ENCODE measurements around the gene TMEM185A. TPM values are rescaled to one million over a fixed set of nuclear protein-coding genes. Genes with fewer than 3 reads are reported as not detected.
"Not testable (repeated sequence)": the region's sequence is repeated elsewhere in the genome, so short reads cannot be mapped to it uniquely, and the experiment has no call there.

The TMEM185A gene
- total and polyA plus RNA-seq, 2 experiments from 2014 or later = 14.7 to 15.3 TPM

DNA sequence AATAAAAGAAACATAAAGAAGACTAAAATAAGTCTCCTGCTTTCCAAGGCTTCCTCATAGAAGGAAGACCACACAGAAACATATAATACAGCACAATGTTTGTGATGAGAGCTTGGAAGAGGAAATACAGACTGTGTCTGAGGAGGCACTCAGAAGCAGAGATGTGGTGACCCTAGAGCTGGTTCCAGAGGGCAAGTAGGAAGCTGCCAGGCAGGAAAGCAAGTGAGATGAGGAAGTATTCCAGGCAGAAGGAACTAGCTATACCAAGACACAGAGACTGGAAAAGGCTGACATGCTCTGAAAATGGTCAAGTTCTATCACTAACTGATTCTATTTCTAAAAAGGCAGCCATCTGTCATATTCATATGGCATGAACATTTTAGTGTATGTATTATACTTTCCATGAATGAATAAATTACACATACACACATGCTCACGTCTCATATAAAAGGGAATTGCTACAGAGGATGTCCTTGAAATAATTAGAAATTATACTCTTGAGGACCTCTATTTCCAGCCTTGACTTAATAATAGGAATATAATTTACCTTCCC lies 19.9 kb downstream of the TMEM185A start:
- Histone ChIP-seq H2AFZ (no peak overlapping the region), H3K9me3 (ENCODE audit: low read depth) (no peaks in the 10 kb centered on the region), H4K20me1 (ENCODE audit: insufficient read depth) (no peaks in the 10 kb centered on the region), H3K4me2 (ENCODE audit: unreplicated experiment) (no peak overlapping the region), H3F3A (ENCODE audit: insufficient read depth) (no peaks in the 10 kb centered on the region), H3K27me3 (replicated peaks; ENCODE audit: insufficient read depth) (no peaks in the 10 kb centered on the region), H3K4me3 (no peak overlapping the region), H3K27ac (no peak overlapping the region), H3K9ac (no peak overlapping the region), H3K79me2 (ENCODE audit: insufficient read depth) (peaks cover 45% of the 10 kb centered on the region), H3K9me2 (ENCODE audit: insufficient read depth) (no peaks in the 10 kb centered on the region), H3K4me1 (ENCODE audit: insufficient read depth) (no peaks in the 10 kb centered on the region), H3K36me3 (ENCODE audit: low read depth) (no peaks in the 10 kb centered on the region)
- DNase-seq = no peak
- WGBS, 2 experiments (ENCODE audit: low coverage in 1 of 2, low lambda C conversion rate in 2 of 2, missing lambda C conversion rate in 2 of 2) = 80 to 100% methylated on average over 1 of the region's 1 CpG
- TF ChIP-seq EZH2phosphoT487 (IDR thresholded peaks at IDR 0.05; ENCODE audit: insufficient read depth, low read depth) (no peak), EZH2 (IDR thresholded peaks at IDR 0.05; ENCODE audit: insufficient read depth, poor library complexity, severe bottlenecking) (no peak)
- in situ Hi-C loops (cut with MboI) = no loop called here

DNA sequence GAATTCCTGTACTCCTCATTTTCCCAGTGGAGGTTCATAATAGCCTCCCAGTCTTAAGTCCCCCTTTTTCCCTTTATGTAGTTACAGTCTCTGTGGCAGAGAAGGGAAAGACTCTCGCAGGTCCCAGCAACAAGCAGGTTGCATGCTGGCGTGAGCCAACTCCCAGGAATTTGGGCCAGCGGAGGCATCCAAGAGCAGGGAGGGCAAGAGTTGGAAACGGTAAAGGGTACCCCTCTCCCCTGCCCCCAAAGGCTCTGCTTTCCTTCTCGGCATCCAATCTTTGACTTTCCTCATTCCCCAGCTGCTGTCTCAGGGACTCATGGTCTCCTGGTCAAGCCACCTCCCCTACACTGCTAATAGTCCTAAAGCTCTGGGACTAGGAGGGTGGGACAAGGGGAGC lies 21.1 kb downstream of the TMEM185A start:
- Histone ChIP-seq H3F3A (ENCODE audit: insufficient read depth) (no peaks in the 10 kb centered on the region), H3K36me3 (ENCODE audit: low read depth) (no peaks in the 10 kb centered on the region), H3K4me1 (ENCODE audit: insufficient read depth) (no peaks in the 10 kb centered on the region), H3K4me3 (no peak overlapping the region), H3K4me2 (ENCODE audit: unreplicated experiment) (no peak overlapping the region), H2AFZ (no peak overlapping the region), H3K27ac (no peak overlapping the region), H3K79me2 (ENCODE audit: insufficient read depth) (peaks cover 33% of the 10 kb centered on the region), H4K20me1 (ENCODE audit: insufficient read depth) (no peaks in the 10 kb centered on the region), H3K9me2 (ENCODE audit: insufficient read depth) (no peaks in the 10 kb centered on the region), H3K27me3 (replicated peaks; ENCODE audit: insufficient read depth) (no peaks in the 10 kb centered on the region), H3K9me3 (ENCODE audit: low read depth) (no peaks in the 10 kb centered on the region), H3K9ac (no peak overlapping the region)
- WGBS, 2 experiments (ENCODE audit: low coverage in 1 of 2, low lambda C conversion rate in 2 of 2, missing lambda C conversion rate in 2 of 2) = 79 to 100% methylated on average over 3 of the region's 5 CpGs
- TF ChIP-seq EZH2 (IDR thresholded peaks at IDR 0.05; ENCODE audit: insufficient read depth, poor library complexity, severe bottlenecking) (no peak), EZH2phosphoT487 (IDR thresholded peaks at IDR 0.05; ENCODE audit: insufficient read depth, low read depth) (no peak)
- in situ Hi-C loops (cut with MboI) = no loop called here
- no peak for DNase-seq

DNA sequence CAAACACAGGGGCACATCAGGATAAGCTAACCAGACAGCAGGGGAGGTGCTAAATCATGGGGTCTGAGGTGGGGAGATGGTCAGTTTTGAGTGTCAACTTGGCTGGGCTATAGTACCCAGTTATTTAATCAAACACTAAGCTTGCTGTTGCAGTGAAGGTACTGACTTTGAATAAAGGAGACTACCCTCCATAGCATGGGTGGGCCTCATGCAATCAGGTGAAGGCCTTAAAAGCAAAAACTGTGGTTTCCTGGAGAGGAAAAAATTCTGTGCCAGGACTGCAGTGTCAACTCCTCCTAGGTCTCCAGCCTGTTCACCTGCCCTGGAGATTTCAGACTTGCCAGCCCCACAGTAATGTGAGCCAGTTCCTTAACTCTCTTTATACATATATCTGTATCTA lies 23.9 kb downstream of the TMEM185A start:
- Histone ChIP-seq H3K9me3 (ENCODE audit: low read depth) (no peaks in the 10 kb centered on the region), H3K9me2 (ENCODE audit: insufficient read depth) (no peaks in the 10 kb centered on the region), H3K27me3 (replicated peaks; ENCODE audit: insufficient read depth) (no peaks in the 10 kb centered on the region), H3K79me2 (ENCODE audit: insufficient read depth) (peaks cover 9% of the 10 kb centered on the region; the same call in 1 of the 2 replicates), H3K4me3 (no peak overlapping the region), H3K27ac (no peak overlapping the region), H3K4me2 (ENCODE audit: unreplicated experiment) (no peak overlapping the region), H4K20me1 (ENCODE audit: insufficient read depth) (no peaks in the 10 kb centered on the region), H2AFZ (no peak overlapping the region), H3K4me1 (ENCODE audit: insufficient read depth) (no peaks in the 10 kb centered on the region), H3K9ac (no peak overlapping the region), H3F3A (ENCODE audit: insufficient read depth) (no peaks in the 10 kb centered on the region), H3K36me3 (ENCODE audit: low read depth) (no peaks in the 10 kb centered on the region)
- in situ Hi-C loops (cut with MboI) = no loop called here
- no peak for TF ChIP-seq EZH2phosphoT487 (IDR thresholded peaks at IDR 0.05; ENCODE audit: insufficient read depth, low read depth)
- no peak for TF ChIP-seq EZH2 (IDR thresholded peaks at IDR 0.05; ENCODE audit: insufficient read depth, poor library complexity, severe bottlenecking)
- no peak for DNase-seq

DNA sequence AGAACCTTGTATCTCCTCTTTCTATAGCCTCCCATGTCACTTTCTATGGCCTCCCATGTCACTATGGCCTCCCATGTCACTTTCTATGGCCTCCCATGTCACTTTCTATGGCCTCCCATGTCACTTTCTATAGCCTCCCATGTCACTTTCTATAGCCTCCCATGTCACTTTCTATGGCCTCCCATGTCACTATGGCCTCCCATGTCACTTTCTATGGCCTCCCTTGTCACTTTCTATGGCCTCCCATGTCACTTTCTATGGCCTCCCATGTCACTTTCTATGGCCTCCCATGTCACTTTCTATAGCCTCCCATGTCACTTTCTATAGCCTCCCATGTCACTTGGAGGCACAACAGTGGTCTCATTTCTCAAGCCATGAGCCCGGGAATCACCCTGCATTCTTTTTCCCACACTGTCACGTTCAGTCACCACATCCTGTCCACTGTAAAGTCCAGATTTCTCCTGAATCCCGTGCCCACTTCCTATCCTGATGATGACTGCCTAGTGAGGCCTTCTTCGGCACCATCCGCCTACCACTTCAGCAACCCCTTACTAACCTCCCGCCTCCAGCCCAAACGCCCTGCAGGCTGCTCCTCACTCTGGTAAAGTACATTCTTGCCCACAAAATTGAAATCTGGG lies 26.2 kb downstream of the TMEM185A start:
- WGBS, 2 experiments (ENCODE audit: low coverage in 1 of 2, low lambda C conversion rate in 2 of 2, missing lambda C conversion rate in 2 of 2) = 95 to 96% methylated on average over 6 to 7 of the region's 7 CpGs

DNA sequence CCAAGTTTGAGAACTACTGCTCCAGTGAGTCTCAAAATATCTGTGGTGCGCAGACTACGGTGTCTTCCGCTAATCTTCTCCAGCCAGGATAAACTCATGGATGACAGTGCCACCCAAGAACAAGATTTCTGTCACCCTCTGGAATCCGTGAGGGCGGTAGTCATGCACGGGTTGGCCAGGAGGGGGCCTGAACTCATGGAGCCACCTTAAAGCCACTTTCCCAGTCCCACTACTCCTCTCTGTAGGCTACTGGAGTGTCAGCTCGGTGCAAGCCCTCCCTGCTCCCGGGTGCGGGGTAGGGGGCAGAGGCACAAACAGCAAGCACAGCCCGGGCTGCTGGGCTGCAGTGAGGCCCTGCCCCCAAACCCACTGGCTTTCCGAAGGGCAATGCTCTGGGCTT lies 33.0 kb downstream of the TMEM185A start:
- H4K20me1 ChIP-seq (ENCODE audit: insufficient read depth); H3K36me3 ChIP-seq (ENCODE audit: low read depth); H3K4me3 ChIP-seq; H3K27me3 ChIP-seq (replicated peaks; ENCODE audit: insufficient read depth); H3K9me3 ChIP-seq (ENCODE audit: low read depth); H3F3A ChIP-seq (ENCODE audit: insufficient read depth); DNase-seq; H3K27ac ChIP-seq; H2AFZ ChIP-seq; H3K4me2 ChIP-seq (ENCODE audit: unreplicated experiment); H3K9me2 ChIP-seq (ENCODE audit: insufficient read depth); H3K79me2 ChIP-seq (ENCODE audit: insufficient read depth); in situ Hi-C loops (cut with MboI); H3K9ac ChIP-seq; H3K4me1 ChIP-seq (ENCODE audit: insufficient read depth): not testable (repeated sequence)
- 90 to 100% methylated on average over 3 to 5 of the region's 11 CpGs for WGBS, 2 experiments (ENCODE audit: low coverage in 1 of 2, low lambda C conversion rate in 2 of 2, missing lambda C conversion rate in 2 of 2)

More for the DNA sequence above, 26.2 kb downstream of the TMEM185A start:
- H3K9me3 ChIP-seq (ENCODE audit: low read depth); H3K36me3 ChIP-seq (ENCODE audit: low read depth); H3K4me3 ChIP-seq; H3K9me2 ChIP-seq (ENCODE audit: insufficient read depth); H3K79me2 ChIP-seq (ENCODE audit: insufficient read depth); H3K27me3 ChIP-seq (replicated peaks; ENCODE audit: insufficient read depth); in situ Hi-C loops (cut with MboI); H3K4me1 ChIP-seq (ENCODE audit: insufficient read depth); DNase-seq; H3K4me2 ChIP-seq (ENCODE audit: unreplicated experiment); H3F3A ChIP-seq (ENCODE audit: insufficient read depth); H2AFZ ChIP-seq; H3K27ac ChIP-seq; H4K20me1 ChIP-seq (ENCODE audit: insufficient read depth); H3K9ac ChIP-seq: not testable (repeated sequence)

DNA sequence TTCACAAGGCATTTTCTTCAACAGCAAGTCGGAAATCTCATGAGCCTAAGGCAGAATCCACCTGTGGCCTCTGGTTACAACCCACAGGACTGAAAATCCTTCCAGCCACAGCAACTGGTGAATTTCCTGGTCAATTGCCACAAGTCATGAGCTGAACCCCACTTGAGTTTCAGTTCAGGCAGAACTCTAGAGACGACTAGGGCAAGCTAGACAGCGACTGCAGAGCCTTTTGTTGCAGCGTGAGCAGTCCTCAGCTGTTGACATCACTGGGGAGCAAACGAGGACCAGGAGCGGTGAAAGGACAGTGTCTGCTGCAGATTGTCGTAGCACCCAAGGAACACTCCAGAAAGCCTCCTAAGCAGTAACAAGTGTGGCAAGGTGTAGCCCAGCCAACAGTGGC lies 35.6 kb downstream of the TMEM185A start:
- H4K20me1 ChIP-seq (ENCODE audit: insufficient read depth); H3K4me3 ChIP-seq; H3K9me2 ChIP-seq (ENCODE audit: insufficient read depth); H3K4me2 ChIP-seq (ENCODE audit: unreplicated experiment); H3F3A ChIP-seq (ENCODE audit: insufficient read depth); H3K4me1 ChIP-seq (ENCODE audit: insufficient read depth); DNase-seq; H3K9me3 ChIP-seq (ENCODE audit: low read depth); H3K9ac ChIP-seq; in situ Hi-C loops (cut with MboI); H3K79me2 ChIP-seq (ENCODE audit: insufficient read depth); H3K36me3 ChIP-seq (ENCODE audit: low read depth); H2AFZ ChIP-seq; H3K27me3 ChIP-seq (replicated peaks; ENCODE audit: insufficient read depth); H3K27ac ChIP-seq: not testable (repeated sequence)
- no CpG with 5 or more reads among the region's 7 CpGs for WGBS, 2 experiments (ENCODE audit: low coverage in 1 of 2, low lambda C conversion rate in 2 of 2, missing lambda C conversion rate in 2 of 2)

DNA sequence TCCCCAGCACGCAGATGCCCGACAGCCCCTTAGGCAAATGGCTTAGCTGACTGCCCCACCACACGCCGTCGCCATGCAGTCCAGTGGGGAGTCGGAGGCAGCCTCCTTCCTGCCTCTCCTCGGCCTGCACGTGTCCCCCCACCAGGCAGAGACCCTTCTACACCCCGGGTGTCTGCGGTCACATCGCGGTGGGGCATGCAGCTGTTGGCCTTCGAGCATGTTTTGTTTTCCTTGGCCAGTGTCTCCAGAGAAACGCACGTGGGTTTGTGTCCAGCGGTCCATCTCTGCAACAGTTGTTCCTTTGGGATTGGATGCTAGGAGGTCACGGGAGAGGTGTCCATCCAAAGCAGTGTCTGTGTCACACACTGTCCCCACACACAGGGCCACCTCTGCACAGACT lies 36.4 kb downstream of the TMEM185A start, which contains the start of gene HSFX2:
Gene HSFX2, minus strand, starts transcription at position 101 of the 400 bp plus-strand sequence. CDS start 614 bp downstream, outside the sequence.
- H3K27me3 ChIP-seq (replicated peaks; ENCODE audit: insufficient read depth); H2AFZ ChIP-seq; H3K9ac ChIP-seq; H3K27ac ChIP-seq; in situ Hi-C loops (cut with MboI); H3K4me1 ChIP-seq (ENCODE audit: insufficient read depth); H3K4me2 ChIP-seq (ENCODE audit: unreplicated experiment); H3K79me2 ChIP-seq (ENCODE audit: insufficient read depth); H3K4me3 ChIP-seq; H3K9me3 ChIP-seq (ENCODE audit: low read depth); H3K36me3 ChIP-seq (ENCODE audit: low read depth); H4K20me1 ChIP-seq (ENCODE audit: insufficient read depth); DNase-seq; H3F3A ChIP-seq (ENCODE audit: insufficient read depth); H3K9me2 ChIP-seq (ENCODE audit: insufficient read depth): not testable (repeated sequence)
- WGBS, 2 experiments (ENCODE audit: low coverage in 1 of 2, low lambda C conversion rate in 2 of 2, missing lambda C conversion rate in 2 of 2) = no CpG with 5 or more reads among the region's 17 CpGs

All from GM23248 (cell line).